Mucosa of descending colon (tissue), 3 donors: ENCODE measurements around the gene SFN. TPM values are rescaled to one million over a fixed set of nuclear protein-coding genes. Genes with fewer than 3 reads are reported as not detected.
"Not testable (repeated sequence)": the region's sequence is repeated elsewhere in the genome, so short reads cannot be mapped to it uniquely, and the experiment has no call there.

Experiments used
- ATAC-seq: fragments of 200-7000 bp; cut with Tn5 transposase; one replicate; pipeline ENCODE4 v1.9.1; 2020; ENCODE audit warnings: mild to moderate bottlenecking, moderate library complexity
- DNase-seq, 3 donors: peaks; one replicate each; pipeline ENCODE4 v3.0.0-alpha.2; 2020
- H3K36me3 ChIP-seq: fragments of 200-600 bp; one replicate; pipeline ENCODE4 v1.8.0; 2021; ENCODE audit warnings: low read depth, mild to moderate bottlenecking
- H3K4me1 ChIP-seq: fragments of 200-600 bp; one replicate; pipeline ENCODE4 v1.8.0; 2021; ENCODE audit warnings: low read depth, mild to moderate bottlenecking
- H3K4me3 ChIP-seq: fragments of 200-600 bp; one replicate; pipeline ENCODE4 v1.8.0; 2021; ENCODE audit warnings: mild to moderate bottlenecking
- H3K9me3 ChIP-seq: fragments of 200-600 bp; one replicate; pipeline ENCODE4 v1.8.0; 2021; ENCODE audit warnings: mild to moderate bottlenecking
- CTCF ChIP-seq: fragments of 200-600 bp; IDR thresholded peaks from one replicate; pipeline ENCODE4 v1.8.0; 2022; ENCODE audit warnings: antibody characterized with exemption, mild to moderate bottlenecking
- intact Hi-C, 2 donors: fragments of 100-400 bp; cut with DNase I in 1 of 2; cut with micrococcal nuclease in 1 of 2; formaldehyde crosslinking; loops; one replicate each; pipeline versions ENCODE4 v1.11.0 to v1.11.1; 2022; cut with DNase I, micrococcal nuclease
- total RNA-seq, 3 donors: library from RNA; stranded (reverse); fragmentation: NEBNext Ultra II Directional in 2 of 3; extraction: Animal tissue kit (Norgen Biotek cat#: 25700) in 2 of 3; gene quantifications; one replicate each; pipeline versions ENCODE4 v1.2.1 to v1.2.4, GENCODE V29; 2021 to 2023
- donor health status: DM: no; HTN: no; CAD: no; lungs with moderate emphysema.
- donor health status: DM: no; HTN: no; CAD: no.
- donor health status: DM: no; HTN: yes; CAD: no.

The SFN gene
- total RNA-seq, 3 donors from 2014 or later, result 124 to 282 (median 191) TPM

GRCh38 chr1:26838474-26839338 is 24.2 kb upstream of the SFN start:
- DNase-seq, result peak in 2 of 3 donors; percentile 33 to 45
- Histone ChIP-seq H3K36me3 (no peaks in the 10 kb centered on the region), H3K9me3 (no peaks in the 10 kb centered on the region), H3K4me3 (no peak overlapping the region), H3K4me1 (peaks cover 3% of the 10 kb centered on the region)
- intact Hi-C loops, result no loop called here
- TF ChIP-seq CTCF, result no peak
- ATAC-seq, result peak; percentile 72

- Histone ChIP-seq H3K9me3 (no peaks in the 10 kb centered on the region), H3K4me3 (no peak overlapping the region), H3K4me1 (peaks cover 3% of the 10 kb centered on the region), H3K36me3 (no peaks in the 10 kb centered on the region)
- ATAC-seq (no peak), DNase-seq (no peak)
- intact Hi-C loops, result no loop called here
- TF ChIP-seq CTCF, result no peak
These were observed 23.6 kb upstream of the SFN start for GRCh38 chr1:26839339-26839722.

GRCh38 chr1:26839779-26840178 is 23.2 kb upstream of the SFN start:
- intact Hi-C loops, result no loop called here
- DNase-seq (no peak), ATAC-seq (no peak)
- H3K36me3 ChIP-seq, result no peaks in the 10 kb centered on the region
- peaks cover 2% of the 10 kb centered on the region for H3K4me1 ChIP-seq
- no peak for TF ChIP-seq CTCF
- H3K4me3 ChIP-seq, result no peak overlapping the region
- H3K9me3 ChIP-seq, result no peaks in the 10 kb centered on the region

- Histone ChIP-seq H3K4me1 (peaks cover 10% of the 10 kb centered on the region), H3K36me3 (no peaks in the 10 kb centered on the region), H3K9me3 (no peaks in the 10 kb centered on the region), H3K4me3 (no peak overlapping the region)
- no peak for TF ChIP-seq CTCF
- intact Hi-C loops, result loop anchor here in 1 of 2 donors (5.0 kb wide), 1 partner anchor 38 kb away; no protein-coding TSS in a partner anchor
- DNase-seq (no peak), ATAC-seq (no peak)
These were observed 18.3 kb upstream of the SFN start for GRCh38 chr1:26844424-26845196.

GRCh38 chr1:26847826-26848225 is 15.1 kb upstream of the SFN start:
- peaks cover 21% of the 10 kb centered on the region for H3K4me1 ChIP-seq
- H3K4me3 ChIP-seq, H3K9me3 ChIP-seq, H3K36me3 ChIP-seq: not testable (repeated sequence)
- ATAC-seq, result peak; percentile 59
- intact Hi-C loops, result loop anchor here in 1 of 2 donors (5.0 kb wide), 1 partner anchor 34 kb away; no protein-coding TSS in a partner anchor
- peak in 1 of 3 donors; percentile 66 for DNase-seq

- TF ChIP-seq CTCF, result no peak
- no peak overlapping the region for H3K4me3 ChIP-seq
- H3K36me3 ChIP-seq, result peaks cover 4% of the 10 kb centered on the region
- no peaks in the 10 kb centered on the region for H3K9me3 ChIP-seq
- peaks cover 27% of the 10 kb centered on the region for H3K4me1 ChIP-seq
- intact Hi-C loops, result loop anchor here in 1 of 2 donors (5.0 kb wide), 1 partner anchor 34 kb away; no protein-coding TSS in a partner anchor
- ATAC-seq (no peak), DNase-seq (no peak)
These were observed 14.4 kb upstream of the SFN start for GRCh38 chr1:26848499-26848898.
